ENCODE measurements around the gene IFT43. TPM values are rescaled to one million over a fixed set of nuclear protein-coding genes. Genes with fewer than 3 reads are reported as not detected.

IFT43 gene
- polyA plus RNA-seq, 3 donors = 10.3 to 12.4 (median 10.5) TPM

GRCh38 chr14:76053572-76054355 is 68.2 kb downstream of the IFT43 start:
- TF ChIP-seq CTCF (IDR thresholded peaks at IDR 0.05) = no peak
- no peak for DNase-seq
- Mint-ChIP-seq H3K4me3 (no peak overlapping the region), H3K36me3 (no peaks in the 10 kb centered on the region), H3K4me1 (no peaks in the 10 kb centered on the region), H3K9me3 (no peaks in the 10 kb centered on the region), H3K27ac (no peak overlapping the region), H3K27me3 (ENCODE audit: low read depth in 3 of 3) (peaks cover 0 to 1% (median 0%) of the 10 kb centered on the region in 3 donors)
- Histone ChIP-seq H4K20me1 (ENCODE audit: insufficient read depth, low read length) (no peaks in the 10 kb centered on the region), H3K9ac (ENCODE audit: insufficient read depth, low read length, poor library complexity, severe bottlenecking) (no peak overlapping the region), H3K27me3 (ENCODE audit: control insufficient read depth in 2 of 2, insufficient read depth in 2 of 2, low read length in 2 of 2) (no peaks in the 10 kb centered on the region), H3K4me1 (ENCODE audit: control insufficient read depth in 1 of 2, insufficient read depth in 2 of 2, low read length in 2 of 2) (no peaks in the 10 kb centered on the region), H2AFZ (ENCODE audit: insufficient read depth, low read depth, low read length, poor library complexity, severe bottlenecking) (no peak overlapping the region), H3K4me2 (replicated peaks; ENCODE audit: extremely low read depth, low read length, poor library complexity, severe bottlenecking) (no peak overlapping the region), H3K9me3 (replicated peaks in 1 of 2; ENCODE audit: control insufficient read depth in 1 of 2, insufficient read depth in 1 of 2, low read length in 2 of 2) (no peaks in the 10 kb centered on the region), H3K4me3 (replicated peaks in 1 of 3; ENCODE audit: low read depth in 2 of 3, low read length in 3 of 3) (no peak overlapping the region), H3K79me2 (ENCODE audit: insufficient read depth, low read length) (no peaks in the 10 kb centered on the region), H3K36me3 (replicated peaks in 1 of 2; ENCODE audit: control insufficient read depth in 1 of 2, insufficient read depth in 2 of 2, low read length in 2 of 2) (no peaks in the 10 kb centered on the region), H3K27ac (ENCODE audit: low read depth in 1 of 2, low read length in 2 of 2) (no peak overlapping the region)
- WGBS (ENCODE audit: insufficient coverage) = 97% methylated on average over 7 of the region's 15 CpGs
- intact Hi-C loops (cut with micrococcal nuclease) = loop anchor here (5.0 to 10.0 kb wide), 2 partner anchors 331 to 594 kb away; no protein-coding TSS in a partner anchor

DNA sequence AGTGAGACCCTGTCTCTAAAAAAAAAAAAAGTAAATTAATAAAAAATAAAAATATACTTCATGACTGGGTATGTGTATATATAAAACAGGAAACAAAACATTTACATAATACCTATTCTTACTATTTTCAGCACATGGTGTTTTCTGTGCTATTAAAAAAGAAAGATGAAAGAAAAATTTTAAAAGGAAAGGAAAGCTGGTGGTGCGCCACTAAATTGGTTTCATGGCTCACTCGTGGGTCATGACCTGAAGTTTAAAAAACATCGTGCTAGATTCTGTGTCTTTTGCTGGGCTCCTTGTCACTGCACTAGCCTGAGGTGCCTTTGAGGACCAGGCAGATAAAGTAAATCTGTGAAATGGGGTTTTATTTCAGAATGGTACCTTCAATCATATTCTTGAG is 69.8 kb downstream of the IFT43 start:
- Histone ChIP-seq H3K4me2 (replicated peaks; ENCODE audit: extremely low read depth, low read length, poor library complexity, severe bottlenecking) (no peak overlapping the region), H3K36me3 (replicated peaks in 1 of 2; ENCODE audit: control insufficient read depth in 1 of 2, insufficient read depth in 2 of 2, low read length in 2 of 2) (no peaks in the 10 kb centered on the region), H3K4me1 (ENCODE audit: control insufficient read depth in 1 of 2, insufficient read depth in 2 of 2, low read length in 2 of 2) (no peaks in the 10 kb centered on the region), H3K27ac (ENCODE audit: low read depth in 1 of 2, low read length in 2 of 2) (no peak overlapping the region), H2AFZ (ENCODE audit: insufficient read depth, low read depth, low read length, poor library complexity, severe bottlenecking) (no peak overlapping the region), H3K79me2 (ENCODE audit: insufficient read depth, low read length) (no peaks in the 10 kb centered on the region), H3K9ac (ENCODE audit: insufficient read depth, low read length, poor library complexity, severe bottlenecking) (no peak overlapping the region), H4K20me1 (ENCODE audit: insufficient read depth, low read length) (no peaks in the 10 kb centered on the region), H3K9me3 (replicated peaks in 1 of 2; ENCODE audit: control insufficient read depth in 1 of 2, insufficient read depth in 1 of 2, low read length in 2 of 2) (no peaks in the 10 kb centered on the region), H3K27me3 (ENCODE audit: control insufficient read depth in 2 of 2, insufficient read depth in 2 of 2, low read length in 2 of 2) (no peaks in the 10 kb centered on the region), H3K4me3 (replicated peaks in 1 of 3; ENCODE audit: low read depth in 2 of 3, low read length in 3 of 3) (no peak overlapping the region)
- Mint-ChIP-seq H3K4me1 (no peaks in the 10 kb centered on the region), H3K27me3 (ENCODE audit: low read depth in 3 of 3) (peaks cover 0 to 1% (median 0%) of the 10 kb centered on the region in 3 donors), H3K36me3 (no peaks in the 10 kb centered on the region), H3K27ac (no peak overlapping the region), H3K9me3 (no peaks in the 10 kb centered on the region), H3K4me3 (no peak overlapping the region)
- TF ChIP-seq CTCF (IDR thresholded peaks at IDR 0.05) = no peak
- intact Hi-C loops (cut with micrococcal nuclease) = loop anchor here (10.0 kb wide), 1 partner anchor 329 kb away; no protein-coding TSS in a partner anchor
- WGBS (ENCODE audit: insufficient coverage) = 92% methylated on average over 2 of the region's 3 CpGs
- DNase-seq = no peak
